Heart left ventricle (tissue), 16 donors: ENCODE results near the gene SLC16A9. TPM values are rescaled to one million over a fixed set of nuclear protein-coding genes. Genes with fewer than 3 reads are reported as not detected.
"Not testable (repeated sequence)": the region's sequence is repeated elsewhere in the genome, so short reads cannot be mapped to it uniquely, and the experiment has no call there.

Experiments used
- ATAC-seq, 4 donors: fragments of 200-7000 bp; cut with Tn5 transposase; one replicate each; pipeline ENCODE4 v1.9.1; 2020 to 2022; ENCODE audit warnings: moderate library complexity in 4 of 4, mild to moderate bottlenecking in 3 of 4, moderate number of reproducible peaks in 1 of 4
- DNase-seq, 5 donors: peaks; one replicate each; pipeline ENCODE4 v3.0.0-alpha.2; 2020
- H3K27ac ChIP-seq, 12 donors: fragments of 200-600 bp; sonication (generic) in 4 of 12; one replicate each; pipeline versions ENCODE4 v1.5.0 to v1.8.0; 2016 to 2022; ENCODE audit warnings: mild to moderate bottlenecking in 2 of 12
- H3K27me3 ChIP-seq, 9 donors: fragments of 200-600 bp; sonication (generic) in 2 of 9; one replicate each; pipeline versions ENCODE4 v1.5.1 to v1.8.0; 2016 to 2022; ENCODE audit warnings: mild to moderate bottlenecking in 3 of 9
- H3K36me3 ChIP-seq, 9 donors: fragments of 200-600 bp; sonication (generic) in 2 of 9; one replicate each; pipeline versions ENCODE4 v1.5.0 to v1.8.0; 2018 to 2022; ENCODE audit warnings: mild to moderate bottlenecking in 2 of 9
- H3K4me1 ChIP-seq, 12 donors: fragments of 200-600 bp; sonication (generic) in 4 of 12; one replicate each; pipeline versions ENCODE4 v1.5.0 to v1.8.0; 2016 to 2022; ENCODE audit warnings: mild to moderate bottlenecking in 3 of 12
- H3K4me3 ChIP-seq, 12 donors: fragments of 200-600 bp; sonication (generic) in 4 of 12; one replicate each; pipeline versions ENCODE4 v1.5.0 to v1.8.0; 2017 to 2022; ENCODE audit warnings: mild to moderate bottlenecking in 9 of 12, moderate library complexity in 4 of 12
- H3K9me3 ChIP-seq, 12 donors: fragments of 200-600 bp; sonication (generic) in 4 of 12; one replicate each; pipeline versions ENCODE4 v1.5.0 to v1.8.0; 2016 to 2022; ENCODE audit warnings: mild to moderate bottlenecking in 1 of 12
- POLR2A ChIP-seq, 2 donors: fragments of 450-650 bp; IDR thresholded peaks; one replicate each; pipeline ENCODE4 v1.6.1; 2017; ENCODE audit warnings: antibody characterized with exemption in 2 of 2, mild to moderate bottlenecking in 2 of 2, moderate library complexity in 2 of 2
- WGBS, 4 donors: extraction: QIAGEN DNeasy Blood & Tissue Kit in 2 of 4; methylation state at CpG; one replicate each; pipeline versions ENCODE4 v1.1.5 to v1.1.7; 2013 to 2018; 5-methylcytosine and 5-hydroxymethylcytosine counted together
- intact Hi-C, 10 donors: fragments of 100-400 bp; cut with DNase I; formaldehyde crosslinking; loops; one replicate each; pipeline versions ENCODE4 v1.11.1 to v1.14.2; 2022
- polyA plus RNA-seq, 2 donors: library from polyadenylated mRNA; stranded (reverse); fragments of 200-250 nt; gene quantifications; one replicate each; pipeline ENCODE4 v1.2.3, GENCODE V29; 2013
- total RNA-seq, 9 donors: library from RNA; depleted of rRNA in 2 of 9; stranded (reverse); fragments of >200 nt in 2 of 9; fragmentation: NEBNext Ultra II Directional in 3 of 9; extraction: Animal tissue kit (Norgen Biotek cat#: 25700) in 3 of 9; gene quantifications; one replicate each; pipeline versions ENCODE4 v1.1.0 to v1.2.4, GENCODE V29; 2016 to 2023
- TF ChIP-seq, protein P1 (sequence below), 12 donors: fragments of 200-600 bp; sonication (generic) in 4 of 12; IDR thresholded peaks; one replicate each; pipeline versions ENCODE4 v1.5.0 to v1.8.0; 2018 to 2022; ENCODE audit warnings: antibody characterized with exemption in 12 of 12, mild to moderate bottlenecking in 5 of 12
- donor health status: ischemic (EF 13 %, LVEDD 7.1; RV severe dilation, severe dysfunction).
- donor health status: healthy with polysubstance abuse.
- donor health status: DM: no; HTN: yes; CAD: no.
- donor health status: DM: no; HTN: no; CAD: no.
- donor health status: ischemic (EF 25% LVEDD 6.9; RV normal size, moderate dysfunction).
- donor health status: ischemic (EF 25% LVEDD 5.7; RV mildly dilated, moderate dysfunction).
- donor health status: healthy.
- donor health status: DM: yes; HTN: yes; CAD: no.
- donor health status: ischemic (EF 35%, LVEDD 5.7; RV mildly dilated, moderate dysfunction).
- donor health status: nonischemic (EF 11% LVEDD 7.7; RV severe dilation, severe dysfunction).
- donor health status: DM: yes; HTN: yes; CAD: no.
- donor health status: PGD.
- donor health status: ischemic (EF 29% LVEDD 5.4; RV normal size, mild dysfunction).
- donor health status: nonischemic (EF 23%, LVEDD 6.1; RV moderate dilation, normal function).

SLC16A9 gene
- total and polyA plus RNA-seq, 11 donors, result 0.07 to 3.0 (median 0.63) TPM

- peak in 2 of 4 donors; percentile 42 to 65 for ATAC-seq
- Histone ChIP-seq H3K27ac (no peak overlapping the region), H3K4me1 (peaks cover 0 to 8% (median 0%) of the 10 kb centered on the region in 12 donors), H3K9me3 (no peaks in the 10 kb centered on the region), H3K27me3 (no peaks in the 10 kb centered on the region), H3K36me3 (no peaks in the 10 kb centered on the region), H3K4me3 (no peak overlapping the region)
- intact Hi-C loops, result no loop called here
- no peak for DNase-seq
- 34 to 52% (median 46%) methylated on average over 1 of the region's 1 CpG for WGBS, 4 donors
- TF ChIP-seq, protein P1, sequence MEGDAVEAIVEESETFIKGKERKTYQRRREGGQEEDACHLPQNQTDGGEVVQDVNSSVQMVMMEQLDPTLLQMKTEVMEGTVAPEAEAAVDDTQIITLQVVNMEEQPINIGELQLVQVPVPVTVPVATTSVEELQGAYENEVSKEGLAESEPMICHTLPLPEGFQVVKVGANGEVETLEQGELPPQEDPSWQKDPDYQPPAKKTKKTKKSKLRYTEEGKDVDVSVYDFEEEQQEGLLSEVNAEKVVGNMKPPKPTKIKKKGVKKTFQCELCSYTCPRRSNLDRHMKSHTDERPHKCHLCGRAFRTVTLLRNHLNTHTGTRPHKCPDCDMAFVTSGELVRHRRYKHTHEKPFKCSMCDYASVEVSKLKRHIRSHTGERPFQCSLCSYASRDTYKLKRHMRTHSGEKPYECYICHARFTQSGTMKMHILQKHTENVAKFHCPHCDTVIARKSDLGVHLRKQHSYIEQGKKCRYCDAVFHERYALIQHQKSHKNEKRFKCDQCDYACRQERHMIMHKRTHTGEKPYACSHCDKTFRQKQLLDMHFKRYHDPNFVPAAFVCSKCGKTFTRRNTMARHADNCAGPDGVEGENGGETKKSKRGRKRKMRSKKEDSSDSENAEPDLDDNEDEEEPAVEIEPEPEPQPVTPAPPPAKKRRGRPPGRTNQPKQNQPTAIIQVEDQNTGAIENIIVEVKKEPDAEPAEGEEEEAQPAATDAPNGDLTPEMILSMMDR (IDR thresholded peaks at IDR 0.05), result no peak
- TF ChIP-seq POLR2A (IDR thresholded peaks at IDR 0.05), result no peak
Observed at GRCh38 chr10:59748834-59749233, 39.2 kb upstream of the SLC16A9 start.

GRCh38 chr10:59745163-59745650 is 35.6 kb upstream of the SLC16A9 start:
- no peak for DNase-seq
- 27 to 38% (median 34%) methylated on average over 2 of the region's 2 CpGs for WGBS, 4 donors

DNA sequence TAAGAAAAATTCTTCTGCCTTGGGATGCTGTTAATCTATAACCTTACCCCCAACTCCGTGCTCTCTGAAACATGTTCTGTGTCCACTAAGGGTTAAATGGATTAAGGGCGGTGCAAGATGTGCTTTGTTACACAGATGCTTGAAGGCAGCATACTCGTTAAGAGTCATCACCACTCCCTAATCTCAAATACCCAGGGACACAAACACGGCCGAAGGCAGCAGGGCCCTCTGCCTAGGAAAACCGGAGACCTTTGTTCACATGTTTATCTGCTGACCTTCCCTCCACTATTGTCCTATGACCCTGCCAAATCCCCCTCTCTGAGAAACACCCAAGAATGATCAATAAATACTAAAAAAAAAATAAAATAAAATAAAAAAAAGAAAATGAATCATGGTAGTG is 35.1 kb upstream of the SLC16A9 start:
- 32 to 56% (median 44%) methylated on average over 6 of the region's 6 CpGs for whole genome bisulfite sequencing, 4 donors
- ATAC-seq, H3K4me1 ChIP-seq, H3K9me3 ChIP-seq, H3K36me3 ChIP-seq, H3K27ac ChIP-seq, DNase-seq, H3K4me3 ChIP-seq, intact Hi-C loops, H3K27me3 ChIP-seq: not testable (repeated sequence)

More at GRCh38 chr10:59745163-59745650, 35.6 kb upstream of the SLC16A9 start:
- Histone ChIP-seq H3K4me1 (peaks cover 0 to 4% (median 0%) of the 10 kb centered on the region in 12 donors), H3K9me3 (no peaks in the 10 kb centered on the region), H3K4me3 (no peak overlapping the region), H3K27ac (no peak overlapping the region), H3K36me3 (no peaks in the 10 kb centered on the region), H3K27me3 (no peaks in the 10 kb centered on the region)
- no peak for ATAC-seq
- intact Hi-C loops, result no loop called here
- TF ChIP-seq, protein P1 (IDR thresholded peaks at IDR 0.05), result no peak
- no peak for TF ChIP-seq POLR2A (IDR thresholded peaks at IDR 0.05)

GRCh38 chr10:59744156-59744555 is 34.5 kb upstream of the SLC16A9 start:
- DNase-seq, H3K27me3 ChIP-seq, H3K9me3 ChIP-seq, H3K4me1 ChIP-seq, H3K4me3 ChIP-seq, H3K27ac ChIP-seq, H3K36me3 ChIP-seq, intact Hi-C loops, ATAC-seq: not testable (repeated sequence)
- 92 to 97% (median 95%) methylated on average over 24 to 32 of the region's 32 CpGs for WGBS, 4 donors

- 86 to 90% (median 88%) methylated on average over 5 of the region's 5 CpGs for WGBS, 4 donors
- no peak for TF ChIP-seq POLR2A (IDR thresholded peaks at IDR 0.05)
- TF ChIP-seq, protein P1 (IDR thresholded peaks at IDR 0.05), result no peak
- no peak for ATAC-seq
Observed at GRCh38 chr10:59741583-59741982, 31.9 kb upstream of the SLC16A9 start.

More at GRCh38 chr10:59741583-59741982, 31.9 kb upstream of the SLC16A9 start:
- Histone ChIP-seq H3K4me3 (no peak overlapping the region), H3K36me3 (no peaks in the 10 kb centered on the region), H3K4me1 (peaks cover 0 to 4% (median 0%) of the 10 kb centered on the region in 12 donors), H3K9me3 (no peaks in the 10 kb centered on the region), H3K27me3 (no peaks in the 10 kb centered on the region), H3K27ac (no peak overlapping the region)
- intact Hi-C loops, result no loop called here
- DNase-seq, result no peak
